AG04449 (cell line): ENCODE data around the gene RNGTT.

ENCODE experiments used
- CTCF ChIA-PET: fragments of 350-600 bp; formaldehyde crosslinking; extraction: SDS; loops from one replicate; lab custom pipeline; 2021; ENCODE audit warnings: antibody characterized with exemption; lab: Yijun Ruan, JAX
- POLR2A ChIA-PET: fragments of 400-600, 350-600 bp; formaldehyde crosslinking; extraction: SDS; loops from one replicate; lab custom pipeline; 2020; ENCODE audit warnings: antibody characterized with exemption, inconsistent platforms; lab: Yijun Ruan, JAX
- DNase-seq: peaks from one replicate; pipeline ENCODE4 v3.0.0-alpha.2; 2010; ENCODE audit warnings: low read depth, low spot score
- H3K4me3 ChIP-seq: 2 replicates; pipeline ENCODE4 v1.5.1; 2011; ENCODE audit warnings: low read depth, mild to moderate bottlenecking, control low read depth, low read length
- CTCF ChIP-seq: IDR thresholded peaks from one replicate; pipeline ENCODE4 v1.5.1; 2011; ENCODE audit warnings: mild to moderate bottlenecking, moderate library complexity, low read length, control low read depth, inconsistent platforms; ENCODE audit not compliant: insufficient read depth; ENCODE audit errors: missing control alignments

The RNGTT gene

GRCh38 chr6:88569959-88570358, 393.5 kb downstream of the RNGTT start:
- DNase-seq: no peak
- CTCF ChIA-PET: no interaction called here
- no peak overlapping the region for H3K4me3 ChIP-seq
- no peak for TF ChIP-seq CTCF
- POLR2A ChIA-PET: no interaction called here

GRCh38 chr6:88567696-88568095, 395.7 kb downstream of the RNGTT start:
- ChIA-PET CTCF (no interaction called here), POLR2A (no interaction called here)
- no peak for TF ChIP-seq CTCF
- H3K4me3 ChIP-seq: no peak overlapping the region
- no peak for DNase-seq

GRCh38 chr6:88566746-88567534, 396.5 kb downstream of the RNGTT start:
- CTCF ChIA-PET: no interaction called here
- POLR2A ChIA-PET: no interaction called here
- H3K4me3 ChIP-seq: no peak overlapping the region
- no peak for TF ChIP-seq CTCF
- DNase-seq: no peak

- ChIA-PET CTCF (no interaction called here), POLR2A (no interaction called here)
- H3K4me3 ChIP-seq: no peak overlapping the region
- no peak for DNase-seq
- no peak for TF ChIP-seq CTCF
Observed at GRCh38 chr6:88565836-88566235, 397.6 kb downstream of the RNGTT start.

GRCh38 chr6:88565409-88565811, 398.0 kb downstream of the RNGTT start:
- POLR2A ChIA-PET: no interaction called here

GRCh38 chr6:88563277-88563625, 400.2 kb downstream of the RNGTT start:
- no peak overlapping the region for H3K4me3 ChIP-seq
- POLR2A ChIA-PET: no interaction called here
- CTCF ChIA-PET: no interaction called here
- DNase-seq: no peak
- TF ChIP-seq CTCF: no peak

More at GRCh38 chr6:88565409-88565811, 398.0 kb downstream of the RNGTT start:
- CTCF ChIA-PET: no interaction called here
- DNase-seq: no peak
- no peak for TF ChIP-seq CTCF
- no peak overlapping the region for H3K4me3 ChIP-seq
